GM06990 (cell line): ENCODE results near the gene RIOK2.

Source experiments
- DNase-seq: peaks from one replicate; pipeline ENCODE4 v3.0.0-alpha.2; 2011; ENCODE audit not compliant: insufficient read length; ENCODE audit errors: extremely low read depth
- H3K27me3 ChIP-seq: replicated peaks from 2 replicates; pipeline ENCODE4 v1.6.0; 2011; ENCODE audit warnings: low read length; ENCODE audit not compliant: control insufficient read depth, insufficient read depth
- H3K36me3 ChIP-seq: 2 replicates; pipeline ENCODE4 v1.5.1; 2011; ENCODE audit warnings: low read length; ENCODE audit not compliant: control insufficient read depth, insufficient read depth
- H3K4me3 ChIP-seq: replicated peaks from 2 replicates; pipeline ENCODE4 v1.5.1; 2011; ENCODE audit warnings: low read depth, mild to moderate bottlenecking, control low read depth, low read length
- CTCF ChIP-seq: IDR thresholded peaks from 2 replicates; pipeline ENCODE4 v1.5.1; 2011; ENCODE audit warnings: low read length, control low read depth, mild to moderate bottlenecking, inconsistent platforms; ENCODE audit not compliant: insufficient read depth, poor library complexity, severe bottlenecking

The RIOK2 gene

GRCh38 chr5:97111004-97111403 lies 72.0 kb downstream of the RIOK2 start:
- no peak for TF ChIP-seq CTCF
- Histone ChIP-seq H3K36me3 (no peaks in the 10 kb centered on the region), H3K27me3 (no peaks in the 10 kb centered on the region), H3K4me3 (no peak overlapping the region)
- DNase-seq = no peak
